ENCODE measurements around the gene SRGAP1.

- TF ChIP-seq CTCF (IDR thresholded peaks at IDR 0.05) (no peak), EZH2phosphoT487 (IDR thresholded peaks at IDR 0.05) (no peak)
Observed at GRCh38 chr12:63935361-63935760, 90.9 kb downstream of the SRGAP1 start.
